Retinal pigment epithelial cell (primary cell): ENCODE data around the gene ST3GAL4.
"Not testable (repeated sequence)": the region's sequence is repeated elsewhere in the genome, so short reads cannot be mapped to it uniquely, and the experiment has no call there.

Experiments
- DNase-seq: peaks from one replicate; pipeline ENCODE4 v3.0.0-alpha.2; 2010; ENCODE audit warnings: low read depth
- H3K4me3 ChIP-seq: 2 replicates; pipeline ENCODE4 v1.5.1; 2011; ENCODE audit warnings: mild to moderate bottlenecking, low read length, control low read depth, moderate library complexity
- CTCF ChIP-seq: conservative IDR thresholded peaks from 2 replicates; pipeline ENCODE4 v1.5.1; 2011; ENCODE audit warnings: low read depth, low read length, control low read depth, inconsistent platforms

The ST3GAL4 gene

GRCh38 chr11:126393143-126393542 lies 37.7 kb downstream of the ST3GAL4 start:
- H3K4me3 ChIP-seq, result no peak overlapping the region
- TF ChIP-seq CTCF, result no peak

GRCh38 chr11:126394036-126394435 lies 38.5 kb downstream of the ST3GAL4 start:
- no peak for TF ChIP-seq CTCF
- DNase-seq, result no peak
- no peak overlapping the region for H3K4me3 ChIP-seq

More at GRCh38 chr11:126393143-126393542, 37.7 kb downstream of the ST3GAL4 start:
- DNase-seq, result no peak

GRCh38 chr11:126394634-126395072 lies 39.2 kb downstream of the ST3GAL4 start:
- not testable (repeated sequence) for H3K4me3 ChIP-seq, DNase-seq

GRCh38 chr11:126395784-126396183 lies 40.3 kb downstream of the ST3GAL4 start:
- DNase-seq, H3K4me3 ChIP-seq: not testable (repeated sequence)

GRCh38 chr11:126396266-126396665 lies 40.8 kb downstream of the ST3GAL4 start:
- not testable (repeated sequence) for H3K4me3 ChIP-seq, DNase-seq

GRCh38 chr11:126396965-126397364 lies 41.5 kb downstream of the ST3GAL4 start:
- TF ChIP-seq CTCF, result no peak
- no peak for DNase-seq
- H3K4me3 ChIP-seq, result no peak overlapping the region

GRCh38 chr11:126398296-126398695 lies 42.8 kb downstream of the ST3GAL4 start:
- H3K4me3 ChIP-seq, result no peak overlapping the region
- DNase-seq, result no peak

GRCh38 chr11:126398721-126399120 lies 43.2 kb downstream of the ST3GAL4 start:
- no peak for DNase-seq
- H3K4me3 ChIP-seq, result no peak overlapping the region
- no peak for TF ChIP-seq CTCF

More at GRCh38 chr11:126398296-126398695, 42.8 kb downstream of the ST3GAL4 start:
- TF ChIP-seq CTCF, result no peak

GRCh38 chr11:126400019-126400418 lies 44.5 kb downstream of the ST3GAL4 start:
- DNase-seq, result no peak
- TF ChIP-seq CTCF, result no peak
- no peak overlapping the region for H3K4me3 ChIP-seq
